ENCODE data around the gene SLC6A2.

The SLC6A2 gene

GRCh38 chr16:55678161-55678821 is 22.5 kb downstream of the SLC6A2 start:
- DNase-seq: no peak

- no peak for DNase-seq
These were observed 26.3 kb downstream of the SLC6A2 start for GRCh38 chr16:55682086-55682485.

GRCh38 chr16:55685973-55686372 is 30.2 kb downstream of the SLC6A2 start:
- DNase-seq: no peak

GRCh38 chr16:55686671-55687070 is 30.9 kb downstream of the SLC6A2 start:
- no peak for DNase-seq

- DNase-seq: no peak
These were observed 32.0 kb downstream of the SLC6A2 start for GRCh38 chr16:55687802-55688201.

- DNase-seq: no peak
These were observed 35.1 kb downstream of the SLC6A2 start for GRCh38 chr16:55690841-55691240.

GRCh38 chr16:55691771-55692170 is 36.0 kb downstream of the SLC6A2 start:
- no peak for DNase-seq

- no peak for DNase-seq
These were observed 39.8 kb downstream of the SLC6A2 start for GRCh38 chr16:55695595-55695994.

GRCh38 chr16:55697867-55698266 is 42.1 kb downstream of the SLC6A2 start:
- DNase-seq: no peak

GRCh38 chr16:55698331-55698730 is 42.5 kb downstream of the SLC6A2 start:
- DNase-seq: no peak

- no peak for DNase-seq
These were observed 43.2 kb downstream of the SLC6A2 start for GRCh38 chr16:55698946-55699345.

GRCh38 chr16:55699616-55700015 is 43.8 kb downstream of the SLC6A2 start:
- no peak for DNase-seq

- DNase-seq: no peak
These were observed 44.3 kb downstream of the SLC6A2 start for GRCh38 chr16:55700067-55700466.

- DNase-seq: no peak
These were observed 45.2 kb downstream of the SLC6A2 start for GRCh38 chr16:55700961-55701360.

- DNase-seq: peak in 1 of 2 experiments; percentile 34
These were observed 45.9 kb downstream of the SLC6A2 start for GRCh38 chr16:55701442-55702319.

- no peak for DNase-seq
These were observed 47.5 kb downstream of the SLC6A2 start for GRCh38 chr16:55703003-55704001.

GRCh38 chr16:55706739-55707384 is 51.1 kb downstream of the SLC6A2 start:
- no peak for DNase-seq

GRCh38 chr16:55709801-55710200 is 54.0 kb downstream of the SLC6A2 start:
- no peak for DNase-seq

- no peak for DNase-seq
These were observed 54.7 kb downstream of the SLC6A2 start for GRCh38 chr16:55710466-55710865.

GRCh38 chr16:55711959-55712876 is 56.4 kb downstream of the SLC6A2 start:
- peak; percentile 18 to 61 for DNase-seq

- no peak for DNase-seq
These were observed 57.3 kb downstream of the SLC6A2 start for GRCh38 chr16:55713103-55713502.

Data from stimulated activated CD4-positive, alpha-beta T cell treated with anti-CD3 and anti-CD28 coated beads, Interleukin-4, amount 100 ng/mL, for 4 hours (primary cell).